ENCODE data around the gene OVCA2. TPM values are rescaled to one million over a fixed set of nuclear protein-coding genes. Genes with fewer than 3 reads are reported as not detected.

OVCA2 gene
- polyA plus RNA-seq, 1 of the 3 experiments (the other 2 are of a cell fraction), result 59.2 TPM

GRCh38 chr17:2043785-2044184 lies 2.0 kb downstream of the OVCA2 start:
- H3K4me1 ChIP-seq (ENCODE audit: control insufficient read depth in 1 of 2, insufficient read depth in 2 of 2, low read depth in 1 of 2, low read length in 1 of 2), result peaks cover 23 to 25% of the 10 kb centered on the region in 2 experiments; a peak in 3 of 4 replicates
- DNase-seq, result no peak
- H3K79me2 ChIP-seq (ENCODE audit: insufficient read depth), result peaks cover 39% of the 10 kb centered on the region
- no peak overlapping the region for H2AFZ ChIP-seq (ENCODE audit: low read depth)
- no peaks in the 10 kb centered on the region for H3K9me2 ChIP-seq
- no peak overlapping the region for H3K9ac ChIP-seq
- TF ChIP-seq, protein P1, sequence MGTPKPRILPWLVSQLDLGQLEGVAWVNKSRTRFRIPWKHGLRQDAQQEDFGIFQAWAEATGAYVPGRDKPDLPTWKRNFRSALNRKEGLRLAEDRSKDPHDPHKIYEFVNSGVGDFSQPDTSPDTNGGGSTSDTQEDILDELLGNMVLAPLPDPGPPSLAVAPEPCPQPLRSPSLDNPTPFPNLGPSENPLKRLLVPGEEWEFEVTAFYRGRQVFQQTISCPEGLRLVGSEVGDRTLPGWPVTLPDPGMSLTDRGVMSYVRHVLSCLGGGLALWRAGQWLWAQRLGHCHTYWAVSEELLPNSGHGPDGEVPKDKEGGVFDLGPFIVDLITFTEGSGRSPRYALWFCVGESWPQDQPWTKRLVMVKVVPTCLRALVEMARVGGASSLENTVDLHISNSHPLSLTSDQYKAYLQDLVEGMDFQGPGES (IDR thresholded peaks at IDR 0.05; ENCODE audit: low read depth, low read length), result no peak
- peak; percentile 19; the same call in 1 of the 2 replicates for TF ChIP-seq FOSL2 (IDR thresholded peaks at IDR 0.05; ENCODE audit: borderline replicate concordance, low read depth)
- peaks cover 9 to 14% of the 10 kb centered on the region in 2 experiments for H3K36me3 ChIP-seq (replicated peaks in 1 of 2; ENCODE audit: control insufficient read depth in 1 of 2, insufficient read depth in 2 of 2, low read length in 1 of 2)
- H3F3A ChIP-seq (replicated peaks; ENCODE audit: insufficient read depth), result peaks cover 19% of the 10 kb centered on the region
- H4K20me1 ChIP-seq (ENCODE audit: insufficient read depth), result no peaks in the 10 kb centered on the region
- H3K4me3 ChIP-seq (ENCODE audit: low read depth in 2 of 2, low read length in 1 of 2), result no peak overlapping the region
- no peaks in the 10 kb centered on the region for H3K27me3 ChIP-seq (ENCODE audit: insufficient read depth)
- H3K9me3 ChIP-seq, result no peaks in the 10 kb centered on the region
- WGBS (ENCODE audit: low lambda C conversion rate), result 66% methylated on average over 6 of the region's 6 CpGs
- H3K4me2 ChIP-seq, result peak overlapping the region; percentile 99; the same call in 1 of the 2 replicates
- CTCF ChIA-PET, result interaction anchor here (0.6 to 2.8 kb wide), 3 partner anchors 11 to 201 kb away, joined by 3 to 12 read pairs (median 6); partner anchors contain the start of gene HIC1
- H3K27ac ChIP-seq (ENCODE audit: low read depth in 2 of 2, low read length in 1 of 2), result peak overlapping the region in 1 of 2 experiments; percentile 79; a peak in 1 of 4 replicates
- POLR2A ChIA-PET, result no interaction called here

GRCh38 chr17:2044263-2044894 lies 2.6 kb downstream of the OVCA2 start:
- CTCF ChIA-PET, result interaction anchor here (1.4 to 2.8 kb wide), 3 partner anchors 10 to 200 kb away, joined by 5 to 12 read pairs (median 6); partner anchors contain the start of genes HIC1 and RTN4RL1
- Histone ChIP-seq H3K79me2 (ENCODE audit: insufficient read depth) (peaks cover 39% of the 10 kb centered on the region), H3K36me3 (replicated peaks in 1 of 2; ENCODE audit: control insufficient read depth in 1 of 2, insufficient read depth in 2 of 2, low read length in 1 of 2) (peaks cover 9 to 14% of the 10 kb centered on the region in 2 experiments), H3K4me1 (ENCODE audit: control insufficient read depth in 1 of 2, insufficient read depth in 2 of 2, low read depth in 1 of 2, low read length in 1 of 2) (peaks cover 24 to 31% of the 10 kb centered on the region in 2 experiments; a peak in 3 of 4 replicates), H3K27ac (ENCODE audit: low read depth in 2 of 2, low read length in 1 of 2) (no peak overlapping the region; a peak in 1 of 4 replicates), H2AFZ (ENCODE audit: low read depth) (no peak overlapping the region), H3K9me2 (no peaks in the 10 kb centered on the region), H3K4me3 (ENCODE audit: low read depth in 2 of 2, low read length in 1 of 2) (no peak overlapping the region), H3K9me3 (no peaks in the 10 kb centered on the region), H3F3A (replicated peaks; ENCODE audit: insufficient read depth) (peaks cover 19% of the 10 kb centered on the region), H4K20me1 (ENCODE audit: insufficient read depth) (no peaks in the 10 kb centered on the region), H3K4me2 (no peak overlapping the region), H3K27me3 (ENCODE audit: insufficient read depth) (no peaks in the 10 kb centered on the region), H3K9ac (no peak overlapping the region)
- TF ChIP-seq GATA2 (CRISPR knock-in tag; IDR thresholded peaks at IDR 0.05) (no peak), RAD21 (IDR thresholded peaks at IDR 0.05; ENCODE audit: low read length) (no peak), TEAD4 (IDR thresholded peaks at IDR 0.05; ENCODE audit: borderline replicate concordance, insufficient read depth) (no peak), RCOR1 (IDR thresholded peaks at IDR 0.05; ENCODE audit: low read length) (no peak), MXI1 (IDR thresholded peaks at IDR 0.05; ENCODE audit: low read depth, low read length) (no peak)
- TF ChIP-seq, protein P2, sequence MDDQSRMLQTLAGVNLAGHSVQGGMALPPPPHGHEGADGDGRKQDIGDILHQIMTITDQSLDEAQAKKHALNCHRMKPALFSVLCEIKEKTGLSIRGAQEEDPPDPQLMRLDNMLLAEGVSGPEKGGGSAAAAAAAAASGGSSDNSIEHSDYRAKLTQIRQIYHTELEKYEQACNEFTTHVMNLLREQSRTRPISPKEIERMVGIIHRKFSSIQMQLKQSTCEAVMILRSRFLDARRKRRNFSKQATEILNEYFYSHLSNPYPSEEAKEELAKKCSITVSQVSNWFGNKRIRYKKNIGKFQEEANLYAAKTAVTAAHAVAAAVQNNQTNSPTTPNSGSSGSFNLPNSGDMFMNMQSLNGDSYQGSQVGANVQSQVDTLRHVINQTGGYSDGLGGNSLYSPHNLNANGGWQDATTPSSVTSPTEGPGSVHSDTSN (IDR thresholded peaks at IDR 0.05), result no peak
- TF ChIP-seq, protein P3, sequence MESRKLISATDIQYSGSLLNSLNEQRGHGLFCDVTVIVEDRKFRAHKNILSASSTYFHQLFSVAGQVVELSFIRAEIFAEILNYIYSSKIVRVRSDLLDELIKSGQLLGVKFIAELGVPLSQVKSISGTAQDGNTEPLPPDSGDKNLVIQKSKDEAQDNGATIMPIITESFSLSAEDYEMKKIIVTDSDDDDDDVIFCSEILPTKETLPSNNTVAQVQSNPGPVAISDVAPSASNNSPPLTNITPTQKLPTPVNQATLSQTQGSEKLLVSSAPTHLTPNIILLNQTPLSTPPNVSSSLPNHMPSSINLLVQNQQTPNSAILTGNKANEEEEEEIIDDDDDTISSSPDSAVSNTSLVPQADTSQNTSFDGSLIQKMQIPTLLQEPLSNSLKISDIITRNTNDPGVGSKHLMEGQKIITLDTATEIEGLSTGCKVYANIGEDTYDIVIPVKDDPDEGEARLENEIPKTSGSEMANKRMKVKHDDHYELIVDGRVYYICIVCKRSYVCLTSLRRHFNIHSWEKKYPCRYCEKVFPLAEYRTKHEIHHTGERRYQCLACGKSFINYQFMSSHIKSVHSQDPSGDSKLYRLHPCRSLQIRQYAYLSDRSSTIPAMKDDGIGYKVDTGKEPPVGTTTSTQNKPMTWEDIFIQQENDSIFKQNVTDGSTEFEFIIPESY (IDR thresholded peaks at IDR 0.05; ENCODE audit: borderline replicate concordance, low read depth), result no peak
- POLR2A ChIA-PET, result no interaction called here
- DNase-seq, result no peak
- WGBS (ENCODE audit: low lambda C conversion rate), result 89% methylated on average over 5 of the region's 5 CpGs

Data from SK-N-SH (cell line).